HEK293 (cell line): ENCODE measurements around the gene MYL2.
"Not testable (repeated sequence)": the region's sequence is repeated elsewhere in the genome, so short reads cannot be mapped to it uniquely, and the experiment has no call there.

Source experiments
- KLF16 ChIP-seq: fragments of 450-650 bp; formaldehyde crosslinking; IDR thresholded peaks from 2 replicates; pipeline ENCODE4 v1.5.1; 2017; ENCODE audit warnings: missing biosample characterization, missing genetic modification characterization
- KLF7 ChIP-seq: fragments of 450-650 bp; formaldehyde crosslinking; IDR thresholded peaks from 2 replicates; pipeline ENCODE4 v1.5.1; 2016; ENCODE audit warnings: missing biosample characterization, missing genetic modification characterization, borderline replicate concordance
- TSHZ1 ChIP-seq: fragments of 450-650 bp; formaldehyde crosslinking; IDR thresholded peaks from 2 replicates; pipeline ENCODE4 v1.5.1; 2016; ENCODE audit warnings: missing biosample characterization, missing genetic modification characterization, borderline replicate concordance
- YY1 ChIP-seq: fragments of 450-650 bp; formaldehyde crosslinking; IDR thresholded peaks from 2 replicates; pipeline ENCODE4 v1.5.1; 2018; ENCODE audit warnings: missing biosample characterization, missing genetic modification characterization
- ZBTB7A ChIP-seq: fragments of 450-650 bp; formaldehyde crosslinking; IDR thresholded peaks from 2 replicates; pipeline ENCODE4 v1.5.1; 2016; ENCODE audit warnings: low read depth, missing biosample characterization, missing genetic modification characterization
- ZNF274 ChIP-seq, 2 experiments: fragments of 200-500 bp in 1 of 2; fragments of 450-650 bp in 1 of 2; sonication (Bioruptor generic) in 1 of 2; formaldehyde crosslinking in 1 of 2; IDR thresholded peaks; 2 replicates each; pipeline versions ENCODE4 v1.5.1 to v1.6.1; 2014 to 2016; ENCODE audit warnings: borderline replicate concordance in 1 of 2, inconsistent platforms in 1 of 2, low read length in 1 of 2, missing biosample characterization in 1 of 2, missing genetic modification characterization in 1 of 2
- ZNF544 ChIP-seq: fragments of 450-650 bp; formaldehyde crosslinking; IDR thresholded peaks from 2 replicates; pipeline ENCODE4 v1.5.0; 2017; ENCODE audit warnings: missing biosample characterization, missing genetic modification characterization
- ZNF555 ChIP-seq: fragments of 450-650 bp; formaldehyde crosslinking; conservative IDR thresholded peaks from 2 replicates; pipeline ENCODE4 v1.5.1; 2017; ENCODE audit warnings: missing biosample characterization, mild to moderate bottlenecking, missing genetic modification characterization, inconsistent platforms
- ZNF76 ChIP-seq: fragments of 450-650 bp; formaldehyde crosslinking; IDR thresholded peaks from 2 replicates; pipeline ENCODE4; 2016; ENCODE audit warnings: low read depth, missing biosample characterization, missing genetic modification characterization, borderline replicate concordance
- TF ChIP-seq, protein P1 (sequence below): fragments of 450-650 bp; formaldehyde crosslinking; IDR thresholded peaks from 2 replicates; pipeline ENCODE4 v1.5.1; 2016; ENCODE audit warnings: missing biosample characterization, missing genetic modification characterization
- TF ChIP-seq, protein P2 (sequence below): fragments of 450-650 bp; formaldehyde crosslinking; IDR thresholded peaks from 2 replicates; pipeline ENCODE4 v1.5.1; 2016; ENCODE audit warnings: missing biosample characterization, missing genetic modification characterization
- TF ChIP-seq, protein P3 (sequence below): fragments of 450-650 bp; formaldehyde crosslinking; IDR thresholded peaks from 2 replicates; pipeline ENCODE4 v1.5.1; 2016; ENCODE audit warnings: missing biosample characterization, missing genetic modification characterization
- TF ChIP-seq, protein P4 (sequence below): IDR thresholded peaks from 2 replicates; pipeline ENCODE4 v1.6.1; 2011; ENCODE audit warnings: mild to moderate bottlenecking, low read depth, low read length, borderline replicate concordance

DNA sequence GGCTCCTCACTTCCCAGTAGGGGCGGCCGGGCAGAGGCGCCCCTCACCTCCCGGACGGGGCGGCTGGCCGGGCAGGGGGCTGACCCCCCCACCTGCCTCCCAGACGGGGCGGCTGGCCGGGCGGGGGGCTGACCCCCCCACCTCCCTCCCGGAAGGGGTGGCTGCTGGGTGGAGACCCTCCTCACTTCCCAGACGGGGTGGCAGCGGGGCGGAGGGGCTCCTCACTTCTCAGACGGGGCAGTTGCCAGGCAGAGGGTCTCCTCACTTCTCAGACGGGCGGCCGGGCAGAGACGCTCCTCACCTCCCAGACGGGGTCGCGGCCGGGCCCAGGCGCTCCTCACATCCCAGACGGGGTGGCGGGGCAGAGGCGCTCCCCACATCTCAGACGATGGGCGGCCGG lies 30.5 kb upstream of the MYL2 start:
- not testable (repeated sequence) for TF ChIP-seq ZBTB7A (tag by site-specific recombination); ZNF555; TSHZ1; KLF7 (tag by site-specific recombination); ZNF76; ZNF274 (IDR thresholded peaks at IDR 0.05; ENCODE audit: low read length); ZNF274 (tag by site-specific recombination; IDR thresholded peaks at IDR 0.05; ENCODE audit: borderline replicate concordance); YY1 (tag by site-specific recombination); ZNF544 (tag by site-specific recombination); KLF16
- TF ChIP-seq, protein P1, sequence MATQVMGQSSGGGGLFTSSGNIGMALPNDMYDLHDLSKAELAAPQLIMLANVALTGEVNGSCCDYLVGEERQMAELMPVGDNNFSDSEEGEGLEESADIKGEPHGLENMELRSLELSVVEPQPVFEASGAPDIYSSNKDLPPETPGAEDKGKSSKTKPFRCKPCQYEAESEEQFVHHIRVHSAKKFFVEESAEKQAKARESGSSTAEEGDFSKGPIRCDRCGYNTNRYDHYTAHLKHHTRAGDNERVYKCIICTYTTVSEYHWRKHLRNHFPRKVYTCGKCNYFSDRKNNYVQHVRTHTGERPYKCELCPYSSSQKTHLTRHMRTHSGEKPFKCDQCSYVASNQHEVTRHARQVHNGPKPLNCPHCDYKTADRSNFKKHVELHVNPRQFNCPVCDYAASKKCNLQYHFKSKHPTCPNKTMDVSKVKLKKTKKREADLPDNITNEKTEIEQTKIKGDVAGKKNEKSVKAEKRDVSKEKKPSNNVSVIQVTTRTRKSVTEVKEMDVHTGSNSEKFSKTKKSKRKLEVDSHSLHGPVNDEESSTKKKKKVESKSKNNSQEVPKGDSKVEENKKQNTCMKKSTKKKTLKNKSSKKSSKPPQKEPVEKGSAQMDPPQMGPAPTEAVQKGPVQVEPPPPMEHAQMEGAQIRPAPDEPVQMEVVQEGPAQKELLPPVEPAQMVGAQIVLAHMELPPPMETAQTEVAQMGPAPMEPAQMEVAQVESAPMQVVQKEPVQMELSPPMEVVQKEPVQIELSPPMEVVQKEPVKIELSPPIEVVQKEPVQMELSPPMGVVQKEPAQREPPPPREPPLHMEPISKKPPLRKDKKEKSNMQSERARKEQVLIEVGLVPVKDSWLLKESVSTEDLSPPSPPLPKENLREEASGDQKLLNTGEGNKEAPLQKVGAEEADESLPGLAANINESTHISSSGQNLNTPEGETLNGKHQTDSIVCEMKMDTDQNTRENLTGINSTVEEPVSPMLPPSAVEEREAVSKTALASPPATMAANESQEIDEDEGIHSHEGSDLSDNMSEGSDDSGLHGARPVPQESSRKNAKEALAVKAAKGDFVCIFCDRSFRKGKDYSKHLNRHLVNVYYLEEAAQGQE (tag by site-specific recombination): not testable (repeated sequence)
- TF ChIP-seq, protein P2, sequence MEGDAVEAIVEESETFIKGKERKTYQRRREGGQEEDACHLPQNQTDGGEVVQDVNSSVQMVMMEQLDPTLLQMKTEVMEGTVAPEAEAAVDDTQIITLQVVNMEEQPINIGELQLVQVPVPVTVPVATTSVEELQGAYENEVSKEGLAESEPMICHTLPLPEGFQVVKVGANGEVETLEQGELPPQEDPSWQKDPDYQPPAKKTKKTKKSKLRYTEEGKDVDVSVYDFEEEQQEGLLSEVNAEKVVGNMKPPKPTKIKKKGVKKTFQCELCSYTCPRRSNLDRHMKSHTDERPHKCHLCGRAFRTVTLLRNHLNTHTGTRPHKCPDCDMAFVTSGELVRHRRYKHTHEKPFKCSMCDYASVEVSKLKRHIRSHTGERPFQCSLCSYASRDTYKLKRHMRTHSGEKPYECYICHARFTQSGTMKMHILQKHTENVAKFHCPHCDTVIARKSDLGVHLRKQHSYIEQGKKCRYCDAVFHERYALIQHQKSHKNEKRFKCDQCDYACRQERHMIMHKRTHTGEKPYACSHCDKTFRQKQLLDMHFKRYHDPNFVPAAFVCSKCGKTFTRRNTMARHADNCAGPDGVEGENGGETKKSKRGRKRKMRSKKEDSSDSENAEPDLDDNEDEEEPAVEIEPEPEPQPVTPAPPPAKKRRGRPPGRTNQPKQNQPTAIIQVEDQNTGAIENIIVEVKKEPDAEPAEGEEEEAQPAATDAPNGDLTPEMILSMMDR (tag by site-specific recombination): not testable (repeated sequence)
- TF ChIP-seq, protein P3, sequence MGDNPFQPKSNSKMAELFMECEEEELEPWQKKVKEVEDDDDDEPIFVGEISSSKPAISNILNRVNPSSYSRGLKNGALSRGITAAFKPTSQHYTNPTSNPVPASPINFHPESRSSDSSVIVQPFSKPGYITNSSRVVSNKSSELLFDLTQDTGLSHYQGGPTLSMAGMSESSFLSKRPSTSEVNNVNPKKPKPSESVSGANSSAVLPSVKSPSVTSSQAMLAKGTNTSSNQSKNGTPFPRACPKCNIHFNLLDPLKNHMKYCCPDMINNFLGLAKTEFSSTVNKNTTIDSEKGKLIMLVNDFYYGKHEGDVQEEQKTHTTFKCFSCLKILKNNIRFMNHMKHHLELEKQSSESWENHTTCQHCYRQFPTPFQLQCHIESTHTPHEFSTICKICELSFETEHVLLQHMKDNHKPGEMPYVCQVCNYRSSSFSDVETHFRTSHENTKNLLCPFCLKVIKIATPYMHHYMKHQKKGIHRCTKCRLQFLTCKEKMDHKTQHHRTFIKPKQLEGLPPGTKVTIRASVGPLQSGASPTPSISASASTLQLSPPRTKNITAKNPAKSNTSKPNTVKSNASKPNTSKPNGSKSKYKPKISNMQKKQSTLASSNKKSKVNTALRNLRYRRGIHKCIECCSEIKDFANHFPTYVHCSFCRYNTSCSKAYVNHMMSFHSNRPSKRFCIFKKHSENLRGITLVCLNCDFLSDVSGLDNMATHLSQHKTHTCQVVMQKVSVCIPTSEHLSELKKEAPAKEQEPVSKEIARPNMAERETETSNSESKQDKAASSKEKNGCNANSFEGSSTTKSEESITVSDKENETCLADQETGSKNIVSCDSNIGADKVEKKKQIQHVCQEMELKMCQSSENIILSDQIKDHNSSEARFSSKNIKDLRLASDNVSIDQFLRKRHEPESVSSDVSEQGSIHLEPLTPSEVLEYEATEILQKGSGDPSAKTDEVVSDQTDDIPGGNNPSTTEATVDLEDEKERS (tag by site-specific recombination): not testable (repeated sequence)
- TF ChIP-seq, protein P4, sequence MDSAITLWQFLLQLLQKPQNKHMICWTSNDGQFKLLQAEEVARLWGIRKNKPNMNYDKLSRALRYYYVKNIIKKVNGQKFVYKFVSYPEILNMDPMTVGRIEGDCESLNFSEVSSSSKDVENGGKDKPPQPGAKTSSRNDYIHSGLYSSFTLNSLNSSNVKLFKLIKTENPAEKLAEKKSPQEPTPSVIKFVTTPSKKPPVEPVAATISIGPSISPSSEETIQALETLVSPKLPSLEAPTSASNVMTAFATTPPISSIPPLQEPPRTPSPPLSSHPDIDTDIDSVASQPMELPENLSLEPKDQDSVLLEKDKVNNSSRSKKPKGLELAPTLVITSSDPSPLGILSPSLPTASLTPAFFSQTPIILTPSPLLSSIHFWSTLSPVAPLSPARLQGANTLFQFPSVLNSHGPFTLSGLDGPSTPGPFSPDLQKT: not testable (repeated sequence)
